ENCODE data around the gene PGM5.

GRCh38 chr9:68575817-68576216 is 219.4 kb downstream of the PGM5 start:
- TF ChIP-seq, protein P1, sequence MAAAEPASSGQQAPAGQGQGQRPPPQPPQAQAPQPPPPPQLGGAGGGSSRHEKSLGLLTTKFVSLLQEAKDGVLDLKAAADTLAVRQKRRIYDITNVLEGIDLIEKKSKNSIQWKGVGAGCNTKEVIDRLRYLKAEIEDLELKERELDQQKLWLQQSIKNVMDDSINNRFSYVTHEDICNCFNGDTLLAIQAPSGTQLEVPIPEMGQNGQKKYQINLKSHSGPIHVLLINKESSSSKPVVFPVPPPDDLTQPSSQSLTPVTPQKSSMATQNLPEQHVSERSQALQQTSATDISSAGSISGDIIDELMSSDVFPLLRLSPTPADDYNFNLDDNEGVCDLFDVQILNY (CRISPR knock-in tag; IDR thresholded peaks at IDR 0.05): no peak
- TF ChIP-seq CTCF (IDR thresholded peaks at IDR 0.05): no peak
- TF ChIP-seq ARID4B (CRISPR knock-in tag; IDR thresholded peaks at IDR 0.05; ENCODE audit: borderline replicate concordance): no peak
- TF ChIP-seq ATF2 (CRISPR knock-in tag; IDR thresholded peaks at IDR 0.05; ENCODE audit: borderline replicate concordance, low read depth): no peak
- no peak for TF ChIP-seq USF2 (CRISPR knock-in tag; IDR thresholded peaks at IDR 0.05)
- TF ChIP-seq, protein P2, sequence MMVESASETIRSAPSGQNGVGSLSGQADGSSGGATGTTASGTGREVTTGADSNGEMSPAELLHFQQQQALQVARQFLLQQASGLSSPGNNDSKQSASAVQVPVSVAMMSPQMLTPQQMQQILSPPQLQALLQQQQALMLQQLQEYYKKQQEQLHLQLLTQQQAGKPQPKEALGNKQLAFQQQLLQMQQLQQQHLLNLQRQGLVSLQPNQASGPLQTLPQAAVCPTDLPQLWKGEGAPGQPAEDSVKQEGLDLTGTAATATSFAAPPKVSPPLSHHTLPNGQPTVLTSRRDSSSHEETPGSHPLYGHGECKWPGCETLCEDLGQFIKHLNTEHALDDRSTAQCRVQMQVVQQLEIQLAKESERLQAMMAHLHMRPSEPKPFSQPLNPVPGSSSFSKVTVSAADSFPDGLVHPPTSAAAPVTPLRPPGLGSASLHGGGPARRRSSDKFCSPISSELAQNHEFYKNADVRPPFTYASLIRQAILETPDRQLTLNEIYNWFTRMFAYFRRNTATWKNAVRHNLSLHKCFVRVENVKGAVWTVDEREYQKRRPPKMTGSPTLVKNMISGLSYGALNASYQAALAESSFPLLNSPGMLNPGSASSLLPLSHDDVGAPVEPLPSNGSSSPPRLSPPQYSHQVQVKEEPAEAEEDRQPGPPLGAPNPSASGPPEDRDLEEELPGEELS (CRISPR knock-in tag; IDR thresholded peaks at IDR 0.05): no peak
- TF ChIP-seq ETV6 (CRISPR knock-in tag; IDR thresholded peaks at IDR 0.05): no peak
- TF ChIP-seq, protein P3, sequence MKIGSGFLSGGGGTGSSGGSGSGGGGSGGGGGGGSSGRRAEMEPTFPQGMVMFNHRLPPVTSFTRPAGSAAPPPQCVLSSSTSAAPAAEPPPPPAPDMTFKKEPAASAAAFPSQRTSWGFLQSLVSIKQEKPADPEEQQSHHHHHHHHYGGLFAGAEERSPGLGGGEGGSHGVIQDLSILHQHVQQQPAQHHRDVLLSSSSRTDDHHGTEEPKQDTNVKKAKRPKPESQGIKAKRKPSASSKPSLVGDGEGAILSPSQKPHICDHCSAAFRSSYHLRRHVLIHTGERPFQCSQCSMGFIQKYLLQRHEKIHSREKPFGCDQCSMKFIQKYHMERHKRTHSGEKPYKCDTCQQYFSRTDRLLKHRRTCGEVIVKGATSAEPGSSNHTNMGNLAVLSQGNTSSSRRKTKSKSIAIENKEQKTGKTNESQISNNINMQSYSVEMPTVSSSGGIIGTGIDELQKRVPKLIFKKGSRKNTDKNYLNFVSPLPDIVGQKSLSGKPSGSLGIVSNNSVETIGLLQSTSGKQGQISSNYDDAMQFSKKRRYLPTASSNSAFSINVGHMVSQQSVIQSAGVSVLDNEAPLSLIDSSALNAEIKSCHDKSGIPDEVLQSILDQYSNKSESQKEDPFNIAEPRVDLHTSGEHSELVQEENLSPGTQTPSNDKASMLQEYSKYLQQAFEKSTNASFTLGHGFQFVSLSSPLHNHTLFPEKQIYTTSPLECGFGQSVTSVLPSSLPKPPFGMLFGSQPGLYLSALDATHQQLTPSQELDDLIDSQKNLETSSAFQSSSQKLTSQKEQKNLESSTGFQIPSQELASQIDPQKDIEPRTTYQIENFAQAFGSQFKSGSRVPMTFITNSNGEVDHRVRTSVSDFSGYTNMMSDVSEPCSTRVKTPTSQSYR (CRISPR knock-in tag; IDR thresholded peaks at IDR 0.05): no peak
- no peak for TF ChIP-seq JUN (CRISPR knock-in tag; IDR thresholded peaks at IDR 0.05)
